Measurements from ENCODE around the gene LILRA2.

DNA sequence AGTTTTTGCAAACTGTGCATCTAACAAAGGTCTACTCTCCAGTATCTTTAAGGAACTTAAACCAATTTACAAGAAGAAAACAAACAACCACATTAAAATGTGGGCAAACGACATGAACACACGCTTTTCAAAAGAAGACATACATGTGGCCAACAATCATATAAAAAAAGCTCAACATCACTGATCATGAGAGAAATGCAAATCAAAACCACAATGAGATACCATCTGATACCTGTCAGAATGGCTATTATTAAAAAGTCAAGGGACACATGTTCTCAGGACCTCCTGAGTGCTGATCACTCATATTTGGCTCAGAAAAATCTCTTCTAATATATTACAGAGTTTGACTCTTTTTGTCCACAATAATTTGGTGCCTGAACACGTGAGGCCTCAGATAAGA, 42.5 kb downstream of the LILRA2 start:
- TF ChIP-seq, protein P1, sequence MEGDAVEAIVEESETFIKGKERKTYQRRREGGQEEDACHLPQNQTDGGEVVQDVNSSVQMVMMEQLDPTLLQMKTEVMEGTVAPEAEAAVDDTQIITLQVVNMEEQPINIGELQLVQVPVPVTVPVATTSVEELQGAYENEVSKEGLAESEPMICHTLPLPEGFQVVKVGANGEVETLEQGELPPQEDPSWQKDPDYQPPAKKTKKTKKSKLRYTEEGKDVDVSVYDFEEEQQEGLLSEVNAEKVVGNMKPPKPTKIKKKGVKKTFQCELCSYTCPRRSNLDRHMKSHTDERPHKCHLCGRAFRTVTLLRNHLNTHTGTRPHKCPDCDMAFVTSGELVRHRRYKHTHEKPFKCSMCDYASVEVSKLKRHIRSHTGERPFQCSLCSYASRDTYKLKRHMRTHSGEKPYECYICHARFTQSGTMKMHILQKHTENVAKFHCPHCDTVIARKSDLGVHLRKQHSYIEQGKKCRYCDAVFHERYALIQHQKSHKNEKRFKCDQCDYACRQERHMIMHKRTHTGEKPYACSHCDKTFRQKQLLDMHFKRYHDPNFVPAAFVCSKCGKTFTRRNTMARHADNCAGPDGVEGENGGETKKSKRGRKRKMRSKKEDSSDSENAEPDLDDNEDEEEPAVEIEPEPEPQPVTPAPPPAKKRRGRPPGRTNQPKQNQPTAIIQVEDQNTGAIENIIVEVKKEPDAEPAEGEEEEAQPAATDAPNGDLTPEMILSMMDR (IDR thresholded peaks at IDR 0.05): no peak
- no peak for TF ChIP-seq POLR2A (IDR thresholded peaks at IDR 0.05)
